Measurements from ENCODE around the gene ZNF805. TPM values are rescaled to one million over a fixed set of nuclear protein-coding genes. Genes with fewer than 3 reads are reported as not detected.
"Not testable (repeated sequence)": the region's sequence is repeated elsewhere in the genome, so short reads cannot be mapped to it uniquely, and the experiment has no call there.

The ZNF805 gene
- total RNA-seq (11.1 TPM), polyA plus RNA-seq (1.3 TPM)
- long read RNA-seq, donor 1, result 0 reads
- long read RNA-seq, donor 2, partial matches to known transcripts, result 0 of 3 reads
- long read RNA-seq, donor 2, other reads (novel, unspliced or antisense), result 0 of 3 reads
- long read RNA-seq, donor 3, result 0 reads
- long read RNA-seq, donor 4, partial matches to known transcripts, result 0 of 1 reads
- long read RNA-seq, donor 4, other reads (novel, unspliced or antisense), result 0 of 1 reads
- long read RNA-seq, donor 5, partial matches to known transcripts, result 0 of 1 reads
- long read RNA-seq, donor 5, other reads (novel, unspliced or antisense), result 0 of 1 reads
- long read RNA-seq, donor 6, partial matches to known transcripts, result 0 of 1 reads
- long read RNA-seq, donor 6, other reads (novel, unspliced or antisense), result 0 of 1 reads
- long read RNA-seq, donor 7, partial matches to known transcripts, result 0 of 2 reads
- long read RNA-seq, donor 7, other reads (novel, unspliced or antisense), result 0 of 2 reads
- long read RNA-seq, donor 8, result 0 reads
- long read RNA-seq, donor 9, result 0 reads
- long read RNA-seq, donor 10, result 0 reads

DNA sequence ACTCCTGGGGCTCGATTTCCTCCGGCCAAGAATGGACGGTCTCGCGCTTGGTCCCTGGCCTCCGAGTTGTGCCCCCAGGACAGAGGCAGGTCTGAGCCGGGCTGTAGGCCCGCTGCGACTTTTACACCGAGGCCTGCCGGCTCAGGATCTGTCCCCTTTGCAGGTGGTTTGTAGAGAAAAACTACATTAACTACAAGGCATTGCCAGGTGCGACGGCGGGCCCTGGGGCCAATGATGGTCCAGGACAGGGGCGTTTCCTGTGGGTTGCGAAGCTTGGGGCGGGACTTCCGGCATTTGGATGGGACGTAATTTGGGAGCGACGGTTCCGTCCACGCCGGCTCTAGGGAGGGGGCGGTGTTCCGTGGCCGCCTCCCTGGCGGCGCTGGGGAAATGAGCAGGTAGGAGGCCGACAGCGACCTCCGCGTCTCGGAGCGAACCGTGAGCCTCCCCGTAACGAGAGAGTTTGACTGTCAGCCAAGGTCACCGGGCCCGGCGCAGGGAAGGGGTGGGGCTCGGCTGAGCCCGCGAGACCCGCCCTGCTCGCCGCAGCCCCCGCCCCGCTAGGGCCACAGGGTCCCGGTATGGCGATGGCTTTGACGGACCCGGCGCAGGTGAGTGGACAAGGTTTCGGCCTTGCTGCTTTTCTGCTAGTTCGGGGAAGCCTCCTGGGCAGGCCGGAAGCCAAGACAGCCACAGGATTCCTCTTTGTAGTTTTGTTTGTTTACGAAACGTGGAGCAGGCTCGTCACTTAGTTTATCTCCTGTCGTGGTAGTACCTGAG lies at the start of gene ZNF805:
Gene ZNF805, plus strand, starts transcription at position 322 of the 780 bp plus-strand sequence. Its CDS starts 260 bp downstream, at position 582.
- DNase-seq (ENCODE audit: low read depth in 6 of 9, low spot score in 9 of 9), result peak; percentile 91 to 99 (median 95)
- Histone ChIP-seq H3K36me3 (ENCODE audit: control insufficient read depth in 2 of 2, insufficient read depth in 2 of 2, low read length in 1 of 2) (peaks cover 10 to 13% of the 10 kb centered on the region in 2 donors), H3K9me3 (ENCODE audit: control insufficient read depth in 2 of 2, insufficient read depth in 1 of 2, low read length in 1 of 2) (no peaks in the 10 kb centered on the region), H3K4me3 (ENCODE audit: low read length in 2 of 2) (peak within 1 kb of the TSS; percentile 65 to 92), H3K27me3 (ENCODE audit: control insufficient read depth in 2 of 2, insufficient read depth in 1 of 2, low read length in 1 of 2) (no peaks in the 10 kb centered on the region), H3K27ac (ENCODE audit: low read depth in 1 of 2, low read length in 1 of 2) (peak within 1 kb of the TSS; percentile 85 to 89), H3K4me1 (ENCODE audit: control insufficient read depth in 2 of 2, insufficient read depth in 2 of 2, low read length in 2 of 2) (peaks cover 13 to 17% of the 10 kb centered on the region in 2 donors)
- WGBS, result under 1% methylated on average over 61 of the region's 61 CpGs

DNA sequence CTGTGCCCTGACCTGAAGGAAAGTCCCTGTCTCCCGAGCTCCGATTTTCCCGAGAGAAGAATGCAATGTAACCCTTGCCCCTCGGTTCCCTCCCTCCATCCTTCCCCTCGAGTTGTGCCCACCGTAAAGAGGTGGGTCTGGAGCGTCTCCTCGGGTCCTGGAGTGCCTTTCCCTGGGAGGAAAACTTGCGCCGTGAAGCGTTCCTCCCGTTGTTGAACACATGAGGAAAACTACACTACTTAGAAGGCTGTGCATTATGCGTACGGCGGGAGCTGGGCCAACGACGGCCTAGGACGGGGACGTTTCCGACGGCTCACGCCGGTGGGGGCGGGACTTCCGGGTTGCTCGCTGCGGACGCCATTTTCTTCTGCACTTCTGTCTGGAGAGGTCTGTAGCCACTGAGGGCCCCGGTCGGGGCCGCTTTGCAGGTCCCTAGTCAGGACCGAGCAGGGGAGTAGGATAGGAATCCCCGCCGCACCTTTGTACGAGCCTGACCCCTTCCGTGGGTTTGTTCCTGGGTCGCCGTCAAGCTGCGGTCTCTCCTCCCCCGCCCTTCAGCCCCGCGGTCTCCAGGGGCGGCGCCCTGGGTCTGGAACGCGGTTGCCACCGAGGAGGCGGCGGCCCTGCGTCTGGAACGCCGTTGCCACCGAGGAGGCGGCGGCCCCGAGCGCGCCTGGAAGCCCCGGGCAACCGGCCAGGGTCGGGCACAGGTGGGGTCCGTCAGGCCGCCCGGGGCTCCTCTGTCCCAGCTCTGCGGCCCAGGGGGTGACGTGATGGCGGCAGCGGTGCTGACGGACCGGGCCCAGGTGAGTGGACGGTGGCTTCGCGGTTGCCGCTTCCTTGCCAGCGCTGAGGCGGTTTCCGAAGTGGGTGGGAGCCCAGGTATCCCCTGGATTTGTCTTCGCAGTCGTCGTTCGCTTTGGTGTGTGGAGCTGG lies 49.0 kb upstream of the ZNF805 start, which contains the start of gene ZNF264:
Gene ZNF264, plus strand, starts transcription at position 360 of the 936 bp plus-strand sequence. Its CDS starts 414 bp downstream, at position 774.
- H3K36me3 ChIP-seq (ENCODE audit: control insufficient read depth in 2 of 2, insufficient read depth in 2 of 2, low read length in 1 of 2), result peaks cover 24 to 26% of the 10 kb centered on the region in 2 donors
- H3K27me3 ChIP-seq (ENCODE audit: control insufficient read depth in 2 of 2, insufficient read depth in 1 of 2, low read length in 1 of 2), result no peaks in the 10 kb centered on the region
- H3K4me1 ChIP-seq (ENCODE audit: control insufficient read depth in 2 of 2, insufficient read depth in 2 of 2, low read length in 2 of 2), result peaks cover 11 to 18% of the 10 kb centered on the region in 2 donors
- 2% methylated on average over 81 of the region's 81 CpGs for WGBS
- peak within 1 kb of the TSS; percentile 75 to 99 for H3K4me3 ChIP-seq (ENCODE audit: low read length in 2 of 2)
- H3K27ac ChIP-seq (ENCODE audit: low read depth in 1 of 2, low read length in 1 of 2), result peak within 1 kb of the TSS; percentile 81 to 96
- DNase-seq (ENCODE audit: low read depth in 6 of 9, low spot score in 9 of 9), result peak; percentile 70 to 90 (median 77)
- peaks cover 3 to 6% of the 10 kb centered on the region in 2 donors for H3K9me3 ChIP-seq (ENCODE audit: control insufficient read depth in 2 of 2, insufficient read depth in 1 of 2, low read length in 1 of 2)

GRCh38 chr19:57192077-57192420 lies 48.4 kb upstream of the ZNF805 start:
- Histone ChIP-seq H3K9me3 (ENCODE audit: control insufficient read depth in 2 of 2, insufficient read depth in 1 of 2, low read length in 1 of 2) (peaks cover 3 to 6% of the 10 kb centered on the region in 2 donors), H3K4me3 (ENCODE audit: low read length in 2 of 2) (peak overlapping the region; percentile 75 to 99), H3K27me3 (ENCODE audit: control insufficient read depth in 2 of 2, insufficient read depth in 1 of 2, low read length in 1 of 2) (no peaks in the 10 kb centered on the region), H3K36me3 (ENCODE audit: control insufficient read depth in 2 of 2, insufficient read depth in 2 of 2, low read length in 1 of 2) (peaks cover 29 to 31% of the 10 kb centered on the region in 2 donors), H3K27ac (ENCODE audit: low read depth in 1 of 2, low read length in 1 of 2) (peak overlapping the region in 1 of 2 donors; percentile 96), H3K4me1 (ENCODE audit: control insufficient read depth in 2 of 2, insufficient read depth in 2 of 2, low read length in 2 of 2) (peaks cover 11 to 18% of the 10 kb centered on the region in 2 donors)
- 24% methylated on average over 9 of the region's 9 CpGs for WGBS
- peak in 1 of 9 donors; percentile 15 for DNase-seq (ENCODE audit: low read depth in 6 of 9, low spot score in 9 of 9)

DNA sequence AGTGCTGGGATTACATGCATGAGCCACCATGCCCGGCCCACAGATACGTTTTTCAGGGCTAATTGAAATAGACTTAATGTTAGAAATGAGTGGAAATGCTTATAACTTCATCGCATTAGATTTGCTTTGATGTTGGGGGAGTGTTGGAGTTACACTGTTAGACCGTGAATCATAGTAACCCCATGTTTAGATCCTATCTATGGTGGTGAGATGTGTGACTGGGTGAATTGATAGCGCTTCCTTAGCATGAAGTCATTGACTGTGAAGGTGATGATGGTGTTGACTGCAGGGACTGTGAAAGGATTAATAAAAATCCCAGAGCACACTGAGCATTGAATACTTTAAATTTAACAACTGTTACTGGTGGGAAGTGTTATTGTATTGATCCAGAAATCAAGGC lies 47.4 kb upstream of the ZNF805 start:
- Histone ChIP-seq H3K4me3 (ENCODE audit: low read length in 2 of 2) (no peak overlapping the region), H3K27me3 (ENCODE audit: control insufficient read depth in 2 of 2, insufficient read depth in 1 of 2, low read length in 1 of 2) (no peaks in the 10 kb centered on the region), H3K36me3 (ENCODE audit: control insufficient read depth in 2 of 2, insufficient read depth in 2 of 2, low read length in 1 of 2) (peaks cover 31 to 33% of the 10 kb centered on the region in 2 donors), H3K27ac (ENCODE audit: low read depth in 1 of 2, low read length in 1 of 2) (no peak overlapping the region), H3K4me1 (ENCODE audit: control insufficient read depth in 2 of 2, insufficient read depth in 2 of 2, low read length in 2 of 2) (peaks cover 11 to 18% of the 10 kb centered on the region in 2 donors), H3K9me3 (ENCODE audit: control insufficient read depth in 2 of 2, insufficient read depth in 1 of 2, low read length in 1 of 2) (peaks cover 3 to 6% of the 10 kb centered on the region in 2 donors)
- no peak for DNase-seq (ENCODE audit: low read depth in 6 of 9, low spot score in 9 of 9)
- 92% methylated on average over 5 of the region's 5 CpGs for WGBS

- 99% methylated on average over 6 of the region's 6 CpGs for WGBS
- not testable (repeated sequence) for DNase-seq (ENCODE audit: low read depth in 6 of 9, low spot score in 9 of 9); H3K27me3 ChIP-seq (ENCODE audit: control insufficient read depth in 2 of 2, insufficient read depth in 1 of 2, low read length in 1 of 2); H3K4me3 ChIP-seq (ENCODE audit: low read length in 2 of 2); H3K9me3 ChIP-seq (ENCODE audit: control insufficient read depth in 2 of 2, insufficient read depth in 1 of 2, low read length in 1 of 2); H3K27ac ChIP-seq (ENCODE audit: low read depth in 1 of 2, low read length in 1 of 2); H3K4me1 ChIP-seq (ENCODE audit: control insufficient read depth in 2 of 2, insufficient read depth in 2 of 2, low read length in 2 of 2)
- H3K36me3 ChIP-seq (ENCODE audit: control insufficient read depth in 2 of 2, insufficient read depth in 2 of 2, low read length in 1 of 2), result peaks cover 41 to 47% of the 10 kb centered on the region in 2 donors
Observed at GRCh38 chr19:57197874-57198273, 42.6 kb upstream of the ZNF805 start.

DNA sequence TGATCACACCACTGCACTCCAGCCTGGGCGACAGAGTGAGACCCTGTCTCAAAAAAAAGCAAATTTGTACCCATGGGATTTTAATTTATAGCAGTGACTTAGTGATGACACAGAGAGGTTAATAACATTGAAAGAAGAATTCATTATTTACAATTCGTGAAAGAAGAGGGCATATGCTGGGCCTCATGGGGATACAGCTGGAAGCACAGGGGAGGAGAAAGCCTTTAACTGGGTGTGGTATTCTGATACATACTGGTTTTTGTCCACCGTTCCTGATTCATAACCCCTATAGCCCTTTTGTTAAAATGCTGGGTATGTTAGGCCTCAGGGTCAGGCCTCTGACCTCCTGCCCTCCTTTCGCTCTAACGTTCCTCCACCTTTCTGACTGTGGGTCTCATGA lies 38.3 kb upstream of the ZNF805 start:
- WGBS, result 98% methylated on average over 5 of the region's 5 CpGs
- DNase-seq (ENCODE audit: low read depth in 6 of 9, low spot score in 9 of 9), result no peak
- H3K36me3 ChIP-seq (ENCODE audit: control insufficient read depth in 2 of 2, insufficient read depth in 2 of 2, low read length in 1 of 2), result peaks cover 29 to 30% of the 10 kb centered on the region in 2 donors
- H3K27ac ChIP-seq (ENCODE audit: low read depth in 1 of 2, low read length in 1 of 2), result no peak overlapping the region
- H3K9me3 ChIP-seq (ENCODE audit: control insufficient read depth in 2 of 2, insufficient read depth in 1 of 2, low read length in 1 of 2), result no peaks in the 10 kb centered on the region
- H3K27me3 ChIP-seq (ENCODE audit: control insufficient read depth in 2 of 2, insufficient read depth in 1 of 2, low read length in 1 of 2), result no peaks in the 10 kb centered on the region
- no peak overlapping the region for H3K4me3 ChIP-seq (ENCODE audit: low read length in 2 of 2)
- H3K4me1 ChIP-seq (ENCODE audit: control insufficient read depth in 2 of 2, insufficient read depth in 2 of 2, low read length in 2 of 2), result no peaks in the 10 kb centered on the region

DNA sequence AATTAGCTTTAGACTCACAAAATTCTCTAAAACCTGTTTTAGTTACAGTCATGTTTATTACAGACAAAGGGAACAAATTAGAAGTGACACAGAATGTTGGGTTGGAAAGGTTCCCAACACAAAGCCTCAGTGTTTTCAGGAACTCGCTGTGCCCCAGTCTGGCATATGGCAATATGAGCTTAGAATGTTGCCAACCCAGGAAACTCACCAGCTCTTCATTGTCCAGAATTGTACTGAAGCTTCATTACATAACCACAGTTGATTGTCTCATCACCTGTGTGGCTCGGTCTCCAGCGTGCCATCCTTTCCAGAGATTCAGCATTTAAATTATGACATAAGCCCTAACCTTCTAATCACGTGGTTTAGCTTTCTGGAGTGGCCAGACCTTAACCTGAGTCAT lies 30.1 kb upstream of the ZNF805 start:
- H3K4me3 ChIP-seq (ENCODE audit: low read length in 2 of 2), result no peak overlapping the region
- peaks cover 0 to 2% of the 10 kb centered on the region in 2 donors for H3K9me3 ChIP-seq (ENCODE audit: control insufficient read depth in 2 of 2, insufficient read depth in 1 of 2, low read length in 1 of 2)
- no peak for DNase-seq (ENCODE audit: low read depth in 6 of 9, low spot score in 9 of 9)
- WGBS, result 87% methylated on average over 4 of the region's 4 CpGs
- no peaks in the 10 kb centered on the region for H3K27me3 ChIP-seq (ENCODE audit: control insufficient read depth in 2 of 2, insufficient read depth in 1 of 2, low read length in 1 of 2)
- H3K4me1 ChIP-seq (ENCODE audit: control insufficient read depth in 2 of 2, insufficient read depth in 2 of 2, low read length in 2 of 2), result no peaks in the 10 kb centered on the region
- H3K36me3 ChIP-seq (ENCODE audit: control insufficient read depth in 2 of 2, insufficient read depth in 2 of 2, low read length in 1 of 2), result peaks cover 44 to 56% of the 10 kb centered on the region in 2 donors
- H3K27ac ChIP-seq (ENCODE audit: low read depth in 1 of 2, low read length in 1 of 2), result no peak overlapping the region

DNA sequence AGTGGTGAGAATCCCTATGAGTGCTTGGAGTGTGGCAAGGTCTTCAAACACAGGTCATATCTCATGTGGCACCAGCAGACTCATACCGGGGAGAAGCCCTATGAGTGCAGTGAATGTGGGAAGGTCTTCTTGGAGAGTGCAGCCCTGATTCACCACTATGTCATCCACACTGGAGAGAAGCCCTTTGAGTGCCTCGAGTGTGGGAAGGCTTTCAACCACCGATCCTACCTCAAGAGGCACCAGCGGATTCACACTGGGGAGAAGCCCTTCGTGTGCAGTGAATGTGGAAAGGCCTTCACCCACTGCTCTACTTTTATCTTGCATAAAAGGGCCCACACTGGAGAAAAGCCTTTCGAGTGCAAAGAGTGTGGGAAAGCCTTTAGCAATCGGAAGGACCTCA lies 28.3 kb upstream of the ZNF805 start:
- DNase-seq (ENCODE audit: low read depth in 6 of 9, low spot score in 9 of 9), result no peak
- WGBS, result 98% methylated on average over 7 of the region's 7 CpGs
- H3K27ac ChIP-seq (ENCODE audit: low read depth in 1 of 2, low read length in 1 of 2), result no peak overlapping the region
- no peaks in the 10 kb centered on the region for H3K27me3 ChIP-seq (ENCODE audit: control insufficient read depth in 2 of 2, insufficient read depth in 1 of 2, low read length in 1 of 2)
- no peak overlapping the region for H3K4me3 ChIP-seq (ENCODE audit: low read length in 2 of 2)
- H3K36me3 ChIP-seq (ENCODE audit: control insufficient read depth in 2 of 2, insufficient read depth in 2 of 2, low read length in 1 of 2), result peaks cover 38 to 46% of the 10 kb centered on the region in 2 donors
- no peaks in the 10 kb centered on the region for H3K4me1 ChIP-seq (ENCODE audit: control insufficient read depth in 2 of 2, insufficient read depth in 2 of 2, low read length in 2 of 2)
- H3K9me3 ChIP-seq (ENCODE audit: control insufficient read depth in 2 of 2, insufficient read depth in 1 of 2, low read length in 1 of 2), result peaks cover 0 to 2% of the 10 kb centered on the region in 2 donors

Data from thymus (tissue), 14 donors.